Activated naive CD4-positive, alpha-beta T cell (primary cell): ENCODE results near the gene CRMP1.
"Not testable (repeated sequence)": the region's sequence is repeated elsewhere in the genome, so short reads cannot be mapped to it uniquely, and the experiment has no call there.

Experiments
- DNase-seq, 4 experiments: peaks; one replicate each; lab custom pipeline; 2025; lab: John Stamatoyannopoulos, UW

CRMP1 gene

DNA sequence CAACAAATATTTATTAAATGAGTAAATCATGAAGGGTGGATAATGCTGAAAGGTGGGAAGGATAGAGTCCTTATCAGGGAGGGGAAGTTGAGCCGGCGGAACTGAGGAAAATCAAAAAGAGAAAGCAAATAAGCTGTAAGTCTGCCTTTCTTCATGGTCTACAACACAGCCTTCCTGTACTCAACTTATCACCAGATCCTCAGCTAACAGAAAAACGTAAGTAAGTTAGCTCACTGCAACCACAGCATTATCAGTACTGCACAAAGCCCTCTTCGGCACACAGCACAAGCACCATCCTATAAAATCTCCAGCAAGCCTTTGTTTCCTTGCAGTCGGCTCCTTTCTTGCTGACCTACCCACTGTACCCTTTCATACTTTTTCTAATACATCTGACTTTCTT lies 70.3 kb downstream of the CRMP1 start:
- DNase-seq: no peak

DNA sequence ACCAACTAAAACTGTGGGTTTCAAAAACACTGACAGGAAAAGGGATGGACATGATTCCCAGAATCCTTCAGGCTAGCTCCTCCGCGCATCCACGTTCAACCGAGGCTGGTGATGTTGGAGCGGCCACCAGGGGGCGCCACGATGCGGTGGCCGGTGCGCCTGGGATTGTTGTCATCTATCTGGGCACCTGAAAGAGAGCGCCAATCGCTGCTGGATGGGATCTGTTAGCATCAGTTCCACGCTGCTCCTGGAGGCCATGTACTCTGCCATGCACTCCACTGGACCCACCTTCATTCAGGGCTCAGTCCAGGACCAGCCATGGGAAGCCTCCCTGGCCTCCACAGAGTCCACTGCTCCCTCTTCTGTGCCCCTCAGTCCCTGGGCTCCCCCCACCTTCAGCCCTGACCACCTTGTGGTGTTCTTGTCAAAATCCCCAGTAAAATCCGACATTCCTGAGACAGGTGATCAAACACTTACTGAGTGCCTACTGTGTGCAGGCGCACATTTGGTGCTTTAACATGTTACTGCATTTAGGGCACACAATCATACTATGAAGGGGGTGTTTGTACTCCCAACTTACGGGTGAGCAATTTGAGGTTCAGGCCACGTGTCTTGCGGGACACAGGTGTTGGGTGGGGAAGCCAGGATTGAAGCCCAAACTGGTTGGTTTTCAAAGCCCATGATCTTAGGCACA lies 71.1 kb downstream of the CRMP1 start:
- no peak for DNase-seq

DNA sequence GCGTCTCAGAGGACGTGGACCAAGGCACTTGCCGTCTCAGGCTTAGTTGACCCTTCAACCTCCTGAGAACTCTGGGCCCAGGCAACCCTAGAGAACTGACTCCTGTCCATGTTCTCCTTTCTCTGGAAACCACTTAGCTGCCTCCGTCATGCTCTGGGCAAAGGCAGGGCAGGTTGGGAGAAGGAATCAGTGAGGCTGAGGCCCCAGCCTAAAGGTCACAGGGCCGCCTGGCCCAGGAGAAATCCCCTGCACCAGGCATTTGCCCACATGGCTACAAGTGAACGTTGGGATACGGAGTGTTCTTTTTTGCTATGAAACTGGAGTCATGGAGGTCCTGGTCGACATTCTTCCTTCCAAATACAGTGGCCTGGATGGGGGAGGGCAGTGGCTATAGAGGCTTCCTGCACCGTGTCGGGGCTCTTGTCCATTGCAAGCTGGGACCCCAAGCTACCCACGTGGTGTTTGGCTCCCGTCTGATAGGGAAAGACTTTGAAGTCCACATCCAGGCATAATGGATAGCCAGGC lies 76.0 kb downstream of the CRMP1 start:
- no peak for DNase-seq

DNA sequence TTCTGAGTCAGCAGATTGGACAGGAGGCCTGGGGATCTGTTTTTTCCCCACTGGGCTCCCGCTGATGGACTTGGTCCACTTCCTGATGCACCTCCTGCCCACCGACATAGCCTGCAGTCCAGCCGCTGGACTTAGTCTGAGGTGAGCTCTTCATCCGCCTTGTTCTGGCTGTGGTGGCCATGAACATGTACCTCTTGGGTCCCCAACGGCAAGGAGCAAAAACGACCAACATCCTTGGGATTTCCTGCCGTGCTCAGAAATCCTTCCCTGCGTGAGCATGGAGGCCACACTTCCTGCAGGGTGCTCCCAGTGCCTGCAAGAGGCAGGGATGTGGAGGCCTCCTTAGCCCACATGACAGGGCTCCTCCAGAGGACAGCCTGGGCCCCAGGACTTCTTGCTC lies 76.8 kb downstream of the CRMP1 start:
- no peak for DNase-seq

DNA sequence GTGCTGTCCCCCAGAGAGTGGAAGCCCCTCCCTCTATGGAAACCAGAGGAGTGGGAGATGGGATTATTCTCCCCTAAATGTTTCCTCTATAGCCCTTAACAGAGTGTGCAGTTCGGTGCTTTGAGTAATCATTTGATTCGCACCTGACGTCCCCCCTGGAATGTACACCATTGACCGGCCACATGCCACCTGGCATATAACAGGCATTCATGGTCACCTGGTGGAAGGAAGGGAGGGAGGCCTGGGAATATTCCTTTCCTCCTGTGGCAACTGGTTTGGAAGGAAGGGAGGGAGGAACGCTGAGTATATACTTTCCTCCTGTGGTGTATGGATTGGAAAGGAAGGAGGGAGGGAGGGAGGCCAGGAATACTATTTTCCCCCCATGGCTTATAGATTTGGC lies 77.2 kb downstream of the CRMP1 start:
- DNase-seq: no peak

DNA sequence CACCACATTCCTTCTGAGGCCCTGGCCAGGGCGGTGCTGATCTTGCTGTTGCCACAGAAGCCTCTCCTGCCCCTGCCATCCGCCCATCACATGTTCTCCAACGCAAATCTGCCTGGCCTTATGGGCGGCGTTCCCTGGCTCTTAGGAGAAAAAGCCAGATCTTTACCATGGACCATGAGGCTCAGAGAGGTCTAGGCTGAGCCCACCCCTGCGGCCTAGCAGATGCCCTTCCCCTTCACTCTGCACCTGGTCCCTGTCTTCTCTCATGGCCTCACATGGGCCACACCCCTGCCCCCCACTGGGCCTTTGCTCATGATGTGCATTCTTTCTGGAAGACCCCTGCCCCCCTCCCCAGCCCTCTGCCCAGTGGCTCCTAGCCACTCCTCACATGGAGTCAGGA lies 78.5 kb downstream of the CRMP1 start:
- no peak for DNase-seq

DNA sequence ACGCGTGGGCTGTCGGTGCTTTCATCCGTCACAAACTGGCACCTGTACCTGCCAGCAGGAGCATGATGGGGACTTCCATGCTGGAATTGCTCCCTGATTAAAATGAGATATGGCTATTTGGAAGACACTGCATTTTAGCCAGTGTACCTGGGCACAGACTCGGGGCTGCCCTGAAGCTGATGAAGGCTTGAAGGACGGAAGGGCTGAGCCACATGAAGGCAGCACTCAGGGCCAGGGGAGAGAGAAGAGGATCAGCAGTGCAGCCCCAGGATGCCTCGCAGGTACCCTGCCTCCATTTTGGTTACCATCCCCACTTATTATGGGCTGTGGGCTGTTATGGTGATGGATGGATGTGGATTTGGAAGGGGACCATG lies 79.0 kb downstream of the CRMP1 start:
- DNase-seq: no peak

DNA sequence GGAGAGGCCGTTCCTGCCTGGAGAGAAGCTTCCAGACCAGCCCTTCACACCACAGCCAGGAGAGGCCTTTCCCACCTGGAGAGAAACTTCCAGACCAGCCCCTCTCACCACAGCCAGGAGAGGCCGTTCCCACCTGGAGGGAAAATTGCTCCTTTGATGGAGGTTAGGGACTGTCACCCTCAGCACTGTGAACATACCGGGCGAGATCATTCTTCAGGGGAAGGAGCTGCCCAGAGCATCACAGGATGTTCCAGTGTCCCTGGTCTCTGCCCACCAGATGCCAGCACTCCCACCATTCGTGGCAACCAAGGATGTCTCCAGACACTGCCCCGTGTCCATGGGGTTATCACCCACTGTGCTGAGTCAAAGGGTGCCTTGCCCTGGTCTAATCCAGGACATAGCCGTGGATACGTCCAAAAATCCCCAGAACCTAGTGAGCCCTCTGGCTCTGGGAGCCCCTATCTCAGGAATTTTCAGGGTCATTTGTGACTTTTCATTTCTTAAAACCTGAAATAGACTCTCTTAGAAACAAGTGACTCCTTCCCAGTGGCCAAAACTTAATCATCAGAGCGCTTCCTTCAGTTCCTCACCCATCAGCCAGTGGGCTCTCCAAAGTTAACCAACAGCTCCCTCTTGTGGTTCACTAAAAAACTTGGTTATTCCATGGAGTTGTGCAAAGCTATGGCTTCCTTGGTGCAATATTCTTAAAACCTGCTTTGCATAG lies 80.2 kb downstream of the CRMP1 start:
- DNase-seq: no peak

DNA sequence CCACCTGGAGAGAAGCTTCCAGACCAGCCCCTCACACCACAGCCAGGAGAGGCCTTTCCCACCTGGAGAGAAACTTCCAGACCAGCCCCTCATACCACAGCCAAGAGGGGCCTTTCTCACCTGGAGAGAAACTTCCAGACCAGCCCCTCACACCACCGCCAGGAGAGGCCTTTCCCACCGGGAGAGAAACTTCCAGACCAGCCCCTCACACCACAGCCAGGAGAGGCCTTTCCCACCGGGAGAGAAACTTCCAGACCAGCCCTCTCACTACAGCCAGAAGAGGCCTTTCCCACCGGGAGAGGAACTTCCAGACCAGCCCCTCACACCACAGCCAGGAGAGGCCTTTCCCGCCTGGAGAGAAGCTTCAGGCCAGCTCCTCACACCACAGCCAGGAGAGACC lies 80.8 kb downstream of the CRMP1 start:
- not testable (repeated sequence) for DNase-seq

DNA sequence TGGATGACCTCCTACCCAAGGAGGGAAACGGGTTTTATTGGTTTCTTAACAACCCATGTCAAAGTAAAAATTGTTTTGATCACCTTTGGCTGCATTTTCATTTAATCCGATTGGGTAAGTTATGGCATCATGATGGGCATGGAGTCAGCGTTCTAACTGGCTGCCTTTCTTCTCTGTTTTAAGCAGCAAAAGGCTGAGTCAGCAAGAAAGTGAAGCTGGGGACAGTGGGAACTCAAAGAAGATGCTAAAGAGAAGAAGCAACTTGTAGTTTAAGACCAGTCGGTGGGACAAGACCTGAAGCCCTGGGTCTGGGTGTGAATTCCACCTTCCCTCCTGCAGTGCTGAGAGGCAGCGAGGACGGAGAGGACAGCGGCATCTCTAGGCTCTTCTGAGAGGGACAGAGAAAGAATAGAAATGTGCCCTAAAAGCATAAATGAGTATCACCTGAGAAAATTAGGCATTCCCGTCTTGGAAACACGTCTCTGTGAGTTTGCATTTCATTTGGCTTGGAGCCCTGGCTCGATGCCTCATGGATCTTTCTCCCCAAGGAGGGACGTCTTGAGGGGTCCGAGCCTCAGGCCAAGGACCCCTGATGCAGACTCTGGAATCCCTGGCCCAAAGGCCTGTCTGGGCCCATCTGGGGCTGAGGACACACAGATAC lies 82.0 kb downstream of the CRMP1 start:
- no peak for DNase-seq

DNA sequence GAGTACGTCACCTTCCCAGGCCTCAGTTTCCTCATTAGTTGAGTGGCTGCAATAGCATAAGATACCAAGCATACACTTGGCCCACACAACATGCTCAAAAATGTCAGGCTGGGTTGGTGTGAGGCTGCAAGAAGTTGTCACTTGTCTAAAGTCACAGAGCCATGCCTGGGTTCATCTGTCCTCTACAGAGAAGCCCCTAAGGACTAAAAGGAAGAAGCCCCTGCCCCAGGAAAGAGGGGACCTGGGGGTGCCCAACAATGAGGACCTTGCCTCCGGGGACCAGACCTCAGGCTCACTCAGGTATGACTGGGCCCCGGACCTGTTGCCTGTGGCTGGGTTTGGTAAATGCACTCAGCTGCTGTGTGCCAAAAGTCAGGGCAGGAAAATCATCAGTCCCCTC lies 82.7 kb downstream of the CRMP1 start:
- no peak for DNase-seq

DNA sequence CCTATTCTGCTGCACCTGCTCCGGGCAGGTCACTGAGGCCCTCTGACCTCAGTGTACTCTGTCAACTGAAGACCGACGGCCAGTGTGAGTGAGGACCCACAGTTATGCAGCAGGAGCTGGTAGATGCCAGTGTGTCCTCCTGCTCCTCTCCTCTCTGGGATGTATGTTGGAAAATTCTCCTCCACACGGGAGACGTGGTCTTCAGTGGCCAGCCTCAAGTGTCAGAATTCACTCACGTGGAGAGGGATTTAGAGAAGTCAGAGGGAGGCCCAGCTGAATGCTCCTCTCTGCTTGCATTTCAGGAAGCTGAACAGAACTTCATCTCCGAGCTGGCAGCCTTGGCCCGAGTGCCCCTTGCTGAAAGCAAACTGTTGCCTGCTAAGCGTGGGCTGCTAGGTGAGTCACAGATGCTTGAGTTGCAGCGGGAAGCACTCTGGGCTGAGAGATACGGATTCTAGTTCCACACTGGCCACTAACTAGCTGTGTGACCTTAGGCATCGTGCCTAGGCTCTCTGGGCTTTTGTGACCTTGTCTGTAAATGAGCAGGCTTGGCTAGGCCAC lies 83.6 kb downstream of the CRMP1 start:
- DNase-seq: no peak

DNA sequence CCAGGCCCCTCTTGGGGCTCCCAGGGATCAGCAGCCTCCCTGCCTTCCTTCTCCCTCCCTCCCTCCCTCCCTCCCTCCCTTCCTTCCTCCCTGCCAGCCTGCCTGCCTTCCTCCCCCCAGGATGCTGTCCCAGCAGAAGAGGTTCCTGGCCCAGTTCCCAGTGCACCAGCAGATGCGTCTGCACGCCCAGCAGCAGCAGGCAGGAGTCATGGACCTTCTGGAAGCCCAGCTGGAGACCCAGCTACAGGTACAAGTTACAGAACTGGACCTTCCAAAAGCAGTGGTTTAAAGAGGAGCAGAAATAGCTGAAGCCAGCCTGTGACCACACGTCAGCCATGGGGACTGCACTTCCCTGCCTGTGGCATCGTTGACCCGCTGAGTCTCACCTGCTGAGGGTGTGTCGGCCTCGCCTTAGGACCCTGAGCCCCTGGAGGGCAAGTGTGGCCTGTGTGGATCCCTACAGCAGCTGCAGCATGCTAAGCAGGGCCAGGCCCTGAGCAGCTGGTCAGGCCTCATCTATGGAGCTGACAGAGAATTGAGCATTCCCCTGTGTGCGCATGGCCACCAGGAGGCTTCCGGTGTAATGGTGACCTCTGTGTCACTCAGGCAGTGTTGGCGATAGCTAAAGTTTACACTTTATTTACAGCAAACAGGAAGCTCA lies 84.7 kb downstream of the CRMP1 start:
- DNase-seq: no peak

DNA sequence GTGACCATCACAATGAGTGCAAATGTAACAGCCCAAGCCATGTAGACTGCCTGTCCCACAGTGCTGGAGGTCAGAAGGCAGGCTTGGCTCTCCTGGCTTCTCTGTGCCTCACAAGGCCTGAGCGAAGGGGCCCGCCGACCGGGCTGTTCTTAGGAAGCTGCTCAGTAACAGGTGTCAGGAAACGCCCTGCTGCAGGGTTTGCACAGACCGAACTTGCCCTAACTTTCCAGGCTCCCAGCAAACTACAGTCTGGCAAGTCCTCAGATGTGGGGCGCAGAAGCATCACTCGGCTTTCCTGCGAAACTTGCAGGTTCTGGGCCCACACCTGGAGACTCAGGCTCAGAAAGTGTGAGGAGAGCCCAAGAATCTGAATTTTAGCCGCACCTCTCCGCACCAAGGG lies 87.6 kb downstream of the CRMP1 start:
- DNase-seq: no peak

DNA sequence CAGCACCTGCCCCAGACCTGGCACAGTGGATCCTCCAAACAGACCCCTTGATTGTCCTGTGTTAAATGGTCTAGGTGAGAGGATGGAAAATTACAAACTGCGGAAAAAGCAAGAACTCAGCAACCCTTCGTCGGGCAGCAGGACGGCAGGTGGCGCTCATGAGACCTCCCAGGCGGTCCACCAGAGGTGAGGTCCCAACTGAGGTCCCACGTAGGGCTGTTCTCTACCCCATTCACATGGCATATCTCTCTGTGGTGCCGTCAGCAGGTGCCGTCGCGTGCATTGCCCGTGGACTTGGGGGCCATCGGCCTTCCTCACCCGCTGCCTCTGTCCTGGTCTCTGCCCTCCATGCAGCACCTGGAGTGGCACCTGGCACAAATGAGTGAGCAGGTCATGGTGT lies 88.2 kb downstream of the CRMP1 start:
- DNase-seq: no peak

DNA sequence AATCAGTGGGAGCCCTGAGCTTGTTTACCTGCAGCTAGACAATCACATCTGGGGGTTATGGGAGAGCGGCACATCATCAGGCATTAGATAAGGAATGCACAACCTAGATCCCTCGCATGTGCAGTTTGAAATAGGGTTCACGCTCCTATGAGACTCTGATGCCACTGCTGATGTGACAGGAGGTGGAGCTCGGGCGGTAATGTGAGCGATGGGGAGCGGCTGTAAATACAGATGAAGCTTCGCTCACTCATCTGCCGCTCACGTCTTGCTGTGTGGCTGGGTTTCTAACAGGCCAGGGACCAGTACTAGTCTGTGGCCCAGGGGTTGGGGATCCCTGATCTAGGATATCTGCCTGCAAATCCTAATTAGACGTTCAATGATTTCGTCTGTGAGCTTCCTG lies 90.3 kb downstream of the CRMP1 start:
- DNase-seq: no peak

DNA sequence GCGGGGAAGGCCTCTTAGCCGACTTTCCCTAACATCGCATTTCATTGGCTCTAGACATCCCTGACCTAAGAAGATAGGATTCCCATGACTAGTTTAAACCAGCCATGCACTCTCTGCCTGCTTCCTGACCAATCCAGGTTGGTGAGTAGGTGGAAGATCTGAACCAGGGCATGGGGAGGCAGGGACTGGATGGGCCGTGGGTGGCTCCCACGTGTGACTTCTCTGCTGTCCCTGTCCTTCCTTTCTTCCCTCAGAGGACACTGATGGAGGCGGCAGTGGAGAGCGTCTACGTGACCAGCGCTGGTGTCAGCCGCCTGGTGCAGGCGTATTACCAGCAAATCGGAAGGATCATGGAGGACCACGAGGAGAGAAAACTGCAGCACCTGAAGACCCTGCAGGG lies 91.2 kb downstream of the CRMP1 start:
- no peak for DNase-seq

DNA sequence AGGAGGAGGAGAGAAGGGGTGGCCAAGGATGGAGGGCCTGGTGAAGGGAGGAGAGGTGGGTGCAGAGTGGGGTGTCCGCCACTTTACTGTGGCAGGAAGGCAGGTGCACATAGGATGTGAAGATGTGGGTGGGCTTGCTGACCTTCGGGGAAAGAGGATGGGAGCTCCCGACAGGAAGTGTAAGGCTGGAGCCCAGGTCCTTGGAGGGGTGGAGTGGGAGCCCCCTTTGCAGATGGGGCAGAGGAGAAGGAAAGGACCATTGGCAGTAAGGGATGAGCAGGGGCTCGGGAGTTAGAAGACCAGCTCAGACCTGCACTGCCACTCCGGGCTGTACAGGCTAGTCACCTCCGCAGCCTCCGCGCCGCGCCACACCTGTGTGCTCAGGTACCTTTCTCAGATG lies 92.4 kb downstream of the CRMP1 start:
- no peak for DNase-seq

DNA sequence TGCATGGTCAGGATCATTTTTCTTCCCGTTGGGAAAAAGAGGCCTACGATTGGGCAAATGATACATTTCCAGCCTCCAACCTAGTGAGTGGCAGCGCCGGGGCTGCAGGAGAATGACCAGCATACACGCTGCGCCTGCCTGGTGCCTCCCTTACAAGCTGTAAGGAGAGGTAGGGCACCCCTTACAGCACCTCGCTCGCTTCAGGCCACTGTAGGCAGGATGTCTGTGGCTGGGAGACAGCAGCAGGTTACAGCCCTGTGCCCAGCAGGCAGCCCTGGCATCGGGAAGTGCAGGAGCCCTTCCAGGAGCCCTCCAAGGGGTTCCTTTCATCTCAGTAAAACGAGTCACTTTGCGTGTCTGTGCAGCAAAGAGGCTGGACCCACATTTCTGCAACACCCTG lies 93.5 kb downstream of the CRMP1 start:
- DNase-seq: no peak

DNA sequence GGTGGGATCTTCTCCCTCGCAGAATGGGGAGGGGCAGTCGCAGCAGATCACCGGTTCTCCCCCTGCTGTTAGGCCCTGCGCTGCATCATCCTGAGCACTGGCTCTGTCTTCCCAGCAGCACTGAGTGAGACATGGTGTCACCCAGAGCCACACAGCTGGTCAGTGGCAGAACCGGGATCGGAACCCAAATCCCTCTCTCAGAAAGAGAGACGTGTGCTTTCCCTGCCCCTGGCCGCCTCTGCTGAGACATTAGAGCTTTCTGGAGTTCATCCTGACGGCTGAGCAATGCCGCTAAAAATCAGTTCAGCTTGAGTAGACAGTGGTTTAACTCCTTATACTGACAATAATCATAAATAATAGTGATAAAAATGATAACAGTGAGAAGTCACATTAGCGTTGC lies 93.9 kb downstream of the CRMP1 start:
- DNase-seq: no peak

DNA sequence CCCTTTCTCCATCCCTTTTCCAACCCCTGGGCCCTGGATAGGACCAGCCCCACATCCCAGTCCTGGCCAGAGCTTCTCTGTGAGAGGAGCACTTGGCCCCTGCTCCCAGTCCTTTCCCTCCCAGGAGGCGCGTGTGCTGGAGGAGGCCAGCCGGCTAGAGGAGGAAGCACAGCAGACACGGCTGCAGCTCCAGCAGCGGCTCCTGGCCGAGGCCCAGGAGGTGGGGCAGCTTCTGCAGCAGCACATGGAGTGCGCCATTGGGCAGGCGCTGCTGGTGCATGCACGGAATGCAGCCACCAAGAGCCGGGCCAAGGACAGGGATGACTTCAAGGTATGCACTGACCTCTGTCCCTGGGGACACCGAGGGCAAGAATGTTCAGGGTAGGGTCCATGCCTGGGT lies 94.4 kb downstream of the CRMP1 start:
- no peak for DNase-seq

DNA sequence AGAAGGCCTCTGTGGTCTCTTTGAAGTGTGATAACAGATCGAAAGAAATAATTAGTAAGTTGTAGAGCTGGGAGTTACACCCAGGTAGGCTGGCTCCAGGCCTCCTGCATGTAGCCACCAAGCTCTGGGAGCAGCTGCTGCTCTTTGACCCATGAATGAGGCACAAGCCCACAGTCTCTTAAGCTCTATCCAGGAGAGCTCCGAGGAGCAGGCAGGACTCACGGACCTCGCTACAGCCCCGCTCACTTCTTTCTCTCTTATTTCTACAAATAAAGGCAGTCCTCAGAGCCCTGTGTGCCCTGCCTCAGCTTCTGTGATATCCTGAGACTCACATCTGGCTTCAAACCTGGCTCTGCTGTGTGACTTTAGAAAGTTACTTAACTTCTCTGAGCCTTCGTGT lies 95.0 kb downstream of the CRMP1 start:
- no peak for DNase-seq
